Transverse colon (tissue), 4 donors: ENCODE data around the gene NEK6.

Experiments used
- EP300 ChIP-seq: sonication (generic); formaldehyde crosslinking; IDR thresholded peaks from one replicate; pipeline ENCODE4 v1.6.1; 2017; ENCODE audit warnings: antibody characterized with exemption, low read depth
- POLR2A ChIP-seq: fragments of 450-650 bp; IDR thresholded peaks from one replicate; pipeline ENCODE4 v1.6.1; 2016; ENCODE audit warnings: antibody characterized with exemption, mild to moderate bottlenecking, moderate library complexity
- POLR2AphosphoS5 ChIP-seq, 3 donors: sonication (generic); formaldehyde crosslinking; IDR thresholded peaks; one replicate each; pipeline ENCODE4 v1.6.1; 2016; ENCODE audit warnings: antibody characterized with exemption in 3 of 3
- TF ChIP-seq, protein P1 (sequence below), 5 experiments: fragments of 200-600 bp in 3 of 5; fragments of 450-650 bp in 2 of 5; sonication (generic) in 3 of 5; IDR thresholded peaks; 1 replicate in 2 of 5; 2 replicates in 3 of 5; pipeline ENCODE4 v1.5.1; 2016 to 2017; ENCODE audit warnings: antibody characterized with exemption in 5 of 5, inconsistent platforms in 3 of 5, mild to moderate bottlenecking in 2 of 5, moderate library complexity in 1 of 5

DNA sequence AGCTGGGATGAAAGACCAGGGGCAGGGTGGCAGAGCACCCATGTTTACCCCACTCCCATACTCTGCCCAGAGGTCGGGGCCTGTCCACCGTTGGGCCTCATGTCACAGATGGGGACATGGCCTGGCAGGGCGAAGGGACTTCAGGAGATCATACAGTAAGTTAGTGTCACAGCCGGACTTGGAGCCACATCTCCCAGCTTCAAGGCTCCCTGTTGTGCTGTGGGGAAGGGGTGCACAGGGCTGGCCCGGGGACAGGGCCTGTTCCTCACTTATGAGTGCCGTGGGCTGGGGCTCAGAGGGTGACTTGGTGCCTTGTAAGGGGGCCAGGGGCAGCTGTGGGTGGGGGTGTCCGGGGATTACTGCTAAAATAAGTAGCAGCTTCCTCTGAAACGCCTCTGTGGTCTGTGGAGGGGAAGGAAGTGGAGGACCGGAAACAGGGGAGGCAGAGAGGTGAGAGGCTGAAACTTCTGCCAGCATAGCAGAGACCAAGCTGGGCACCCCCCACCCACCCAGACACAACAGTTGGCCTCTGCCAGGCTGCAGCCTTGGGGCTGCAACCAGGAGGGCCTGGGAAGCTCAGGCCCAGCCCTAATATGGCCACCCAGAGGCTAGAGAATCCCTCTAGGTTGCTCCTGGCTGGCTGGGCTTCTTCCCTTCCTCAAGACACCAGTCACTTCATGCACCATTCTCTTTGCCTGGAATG, 41.1 kb upstream of the NEK6 start:
- TF ChIP-seq EP300 (no peak), POLR2AphosphoS5 (IDR thresholded peaks at IDR 0.05) (no peak), POLR2A (no peak)
- TF ChIP-seq, protein P1, sequence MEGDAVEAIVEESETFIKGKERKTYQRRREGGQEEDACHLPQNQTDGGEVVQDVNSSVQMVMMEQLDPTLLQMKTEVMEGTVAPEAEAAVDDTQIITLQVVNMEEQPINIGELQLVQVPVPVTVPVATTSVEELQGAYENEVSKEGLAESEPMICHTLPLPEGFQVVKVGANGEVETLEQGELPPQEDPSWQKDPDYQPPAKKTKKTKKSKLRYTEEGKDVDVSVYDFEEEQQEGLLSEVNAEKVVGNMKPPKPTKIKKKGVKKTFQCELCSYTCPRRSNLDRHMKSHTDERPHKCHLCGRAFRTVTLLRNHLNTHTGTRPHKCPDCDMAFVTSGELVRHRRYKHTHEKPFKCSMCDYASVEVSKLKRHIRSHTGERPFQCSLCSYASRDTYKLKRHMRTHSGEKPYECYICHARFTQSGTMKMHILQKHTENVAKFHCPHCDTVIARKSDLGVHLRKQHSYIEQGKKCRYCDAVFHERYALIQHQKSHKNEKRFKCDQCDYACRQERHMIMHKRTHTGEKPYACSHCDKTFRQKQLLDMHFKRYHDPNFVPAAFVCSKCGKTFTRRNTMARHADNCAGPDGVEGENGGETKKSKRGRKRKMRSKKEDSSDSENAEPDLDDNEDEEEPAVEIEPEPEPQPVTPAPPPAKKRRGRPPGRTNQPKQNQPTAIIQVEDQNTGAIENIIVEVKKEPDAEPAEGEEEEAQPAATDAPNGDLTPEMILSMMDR (IDR thresholded peaks at IDR 0.05), result no peak
